H1 (cell line): ENCODE measurements around the gene SESN2. TPM values are rescaled to one million over a fixed set of nuclear protein-coding genes. Genes with fewer than 3 reads are reported as not detected.
A peak's percentile ranks its signal among the peaks of the same experiment; 100 is the strongest.

ENCODE experiments used
- CTCF ChIA-PET: fragments of 300-600 bp; sonication (Branson Sonifier 250); formaldehyde crosslinking; loops from one replicate; lab custom pipeline; 2021; ENCODE audit not compliant: partially characterized antibody; lab: Charles Lee
- POLR2A ChIA-PET: fragments of 300-600 bp; sonication (Branson Sonifier 250); formaldehyde crosslinking; loops from one replicate; lab custom pipeline; 2021; ENCODE audit warnings: inconsistent platforms; ENCODE audit not compliant: partially characterized antibody; lab: Charles Lee
- DNase-seq, 2 experiments: peaks; one replicate each; pipeline versions ENCODE4 v3.0.0 to v3.0.0-alpha.2; 2010 to 2022; ENCODE audit warnings: low spot score in 2 of 2, low read depth in 1 of 2, mixed read lengths in 1 of 2
- FAIRE-seq: peaks from 2 replicates; lab custom pipeline; 2011; peaks lifted over from hg19 to GRCh38; lab: Jason Lieb, UNC
- H2AFZ ChIP-seq: 2 replicates; pipeline ENCODE4 v1.8.1; 2012; ENCODE audit warnings: low read length, inconsistent platforms
- H2AK5ac ChIP-seq: 2 replicates; pipeline ENCODE4 v1.6.1; 2013; ENCODE audit warnings: low read depth, low read length
- H2BK120ac ChIP-seq: replicated peaks from 2 replicates; pipeline ENCODE3; 2013; ENCODE audit warnings: low read depth, low read length, inconsistent platforms
- H2BK12ac ChIP-seq: 2 replicates; pipeline ENCODE4 v1.6.1; 2013; ENCODE audit warnings: low read depth, low read length
- H2BK15ac ChIP-seq: 2 replicates; pipeline ENCODE4 v1.6.1; 2013; ENCODE audit warnings: low read length
- H2BK20ac ChIP-seq: 2 replicates; pipeline ENCODE4 v1.6.1; 2013; ENCODE audit warnings: low read length
- H2BK5ac ChIP-seq: 2 replicates; pipeline ENCODE4 v1.6.1; 2013; ENCODE audit warnings: low read depth, low read length
- H3K14ac ChIP-seq: 2 replicates; pipeline ENCODE4 v1.6.1; 2013; ENCODE audit warnings: inconsistent platforms; ENCODE audit not compliant: insufficient read length
- H3K18ac ChIP-seq: 2 replicates; pipeline ENCODE4 v1.6.1; 2013; ENCODE audit warnings: low read length; ENCODE audit errors: extremely low read depth
- H3K23ac ChIP-seq: 2 replicates; pipeline ENCODE4 v1.6.1; 2013; ENCODE audit warnings: inconsistent platforms; ENCODE audit not compliant: insufficient read length
- H3K23me2 ChIP-seq: 2 replicates; pipeline ENCODE4 v1.6.1; 2013; ENCODE audit warnings: low read depth, low read length
- H3K27ac ChIP-seq: 2 replicates; pipeline ENCODE4 v1.6.1; 2011; ENCODE audit warnings: low read depth, low read length, inconsistent platforms
- H3K27me3 ChIP-seq, 4 experiments: replicated peaks in 1 of 4; 1 replicate in 1 of 4; 2 replicates in 3 of 4; pipeline versions ENCODE4 v1.6.1 to v1.8.1; 2011 to 2013; ENCODE audit warnings: low read length in 3 of 4, mild to moderate bottlenecking in 3 of 4, inconsistent platforms in 2 of 4, mixed read lengths in 2 of 4, moderate library complexity in 1 of 4; ENCODE audit not compliant: control insufficient read depth in 3 of 4, insufficient read depth in 3 of 4; ENCODE audit errors: extremely low read depth in 1 of 4
- H3K36me3 ChIP-seq, 4 experiments: 2 replicates each; pipeline versions ENCODE4 v1.6.1 to v1.8.1; 2011 to 2013; ENCODE audit warnings: mild to moderate bottlenecking in 4 of 4, low read length in 3 of 4, moderate library complexity in 2 of 4, control low read depth in 1 of 4, inconsistent platforms in 1 of 4; ENCODE audit not compliant: insufficient read depth in 4 of 4, control insufficient read depth in 2 of 4
- H3K4ac ChIP-seq: replicated peaks from 2 replicates; pipeline ENCODE3; 2013; ENCODE audit warnings: low read length, low read depth, mixed read lengths, inconsistent platforms; ENCODE audit not compliant: insufficient read length
- H3K4me1 ChIP-seq, 4 experiments: replicated peaks in 1 of 4; 1 replicate in 1 of 4; 2 replicates in 3 of 4; pipeline versions ENCODE4 v1.6.1 to v1.8.1; 2011 to 2013; ENCODE audit warnings: low read length in 3 of 4, inconsistent platforms in 2 of 4, mixed read lengths in 1 of 4; ENCODE audit not compliant: insufficient read depth in 4 of 4, control insufficient read depth in 3 of 4
- H3K4me2 ChIP-seq, 2 experiments: 2 replicates each; pipeline versions ENCODE4 v1.6.1 to v1.8.1; 2011 to 2013; ENCODE audit warnings: low read depth in 2 of 2, low read length in 2 of 2, control low read depth in 1 of 2, inconsistent platforms in 1 of 2, mild to moderate bottlenecking in 1 of 2; ENCODE audit not compliant: insufficient read depth in 1 of 2
- H3K4me3 ChIP-seq, 4 experiments: fragments of 200-600, 300-600 bp in 1 of 4; sonication (generic), shearing (Covaris generic), sonication (Bioruptor Twin) in 1 of 4; 2 replicates each; pipeline versions ENCODE4 v1.5.1 to v1.8.1; 2011 to 2016; ENCODE audit warnings: low read length in 4 of 4, low read depth in 3 of 4, control low read depth in 2 of 4, inconsistent platforms in 2 of 4, mild to moderate bottlenecking in 2 of 4, mixed read lengths in 1 of 4, moderate library complexity in 1 of 4; ENCODE audit not compliant: insufficient read depth in 2 of 4; ENCODE audit errors: extremely low read depth in 1 of 4
- H3K56ac ChIP-seq: replicated peaks from 2 replicates; pipeline ENCODE3; 2013; ENCODE audit warnings: low read depth, mild to moderate bottlenecking, mixed read lengths, low read length, inconsistent platforms; ENCODE audit not compliant: insufficient read length
- H3K79me1 ChIP-seq: 2 replicates; pipeline ENCODE4 v1.6.1; 2013; ENCODE audit warnings: low read depth, low read length, control low read depth
- H3K79me2 ChIP-seq, 2 experiments: 2 replicates each; pipeline versions ENCODE4 v1.6.1 to v1.8.1; 2012 to 2013; ENCODE audit warnings: low read length in 2 of 2, mild to moderate bottlenecking in 2 of 2, inconsistent platforms in 1 of 2; ENCODE audit not compliant: insufficient read depth in 2 of 2, control insufficient read depth in 1 of 2
- H3K9ac ChIP-seq, 4 experiments: replicated peaks in 1 of 4; 1 replicate in 1 of 4; 2 replicates in 3 of 4; pipeline versions ENCODE4 v1.6.1 to v1.8.1; 2011 to 2013; ENCODE audit warnings: low read depth in 3 of 4, low read length in 3 of 4, control low read depth in 2 of 4, mild to moderate bottlenecking in 2 of 4, moderate library complexity in 2 of 4, inconsistent platforms in 1 of 4; ENCODE audit errors: extremely low read depth in 1 of 4
- H3K9me3 ChIP-seq, 2 experiments: 2 replicates each; pipeline versions ENCODE4 v1.6.1 to v1.8.1; 2012 to 2013; ENCODE audit warnings: mild to moderate bottlenecking in 2 of 2, moderate library complexity in 2 of 2, control low read depth in 1 of 2, inconsistent platforms in 1 of 2, low read depth in 1 of 2, low read length in 1 of 2, mixed read lengths in 1 of 2; ENCODE audit not compliant: insufficient read depth in 2 of 2
- H4K20me1 ChIP-seq, 2 experiments: replicated peaks in 1 of 2; 2 replicates each; pipeline versions ENCODE3 to v1.8.1; 2011 to 2013; ENCODE audit warnings: inconsistent platforms in 2 of 2, low read length in 2 of 2, mild to moderate bottlenecking in 1 of 2; ENCODE audit not compliant: insufficient read depth in 2 of 2, control insufficient read depth in 1 of 2
- H4K5ac ChIP-seq: 2 replicates; pipeline ENCODE4 v1.6.1; 2013; ENCODE audit warnings: low read length, low read depth, mixed read lengths, inconsistent platforms; ENCODE audit not compliant: insufficient read length
- H4K8ac ChIP-seq: 2 replicates; pipeline ENCODE4 v1.8.0; 2013; ENCODE audit warnings: mild to moderate bottlenecking, moderate library complexity, low read length, inconsistent platforms; ENCODE audit not compliant: insufficient read depth; ENCODE audit errors: extremely low read depth
- H4K91ac ChIP-seq: replicated peaks from 2 replicates; pipeline ENCODE3; 2013; ENCODE audit warnings: low read length, mixed read lengths, inconsistent platforms; ENCODE audit not compliant: insufficient read length
- CBX8 ChIP-seq: fragments of 300-800, 300-1000 bp; sonication (generic); IDR thresholded peaks from 2 replicates; pipeline ENCODE4 v1.7.1; 2016; ENCODE audit warnings: low read depth, low read length, borderline replicate concordance
- CREB1 ChIP-seq: IDR thresholded peaks from 2 replicates; pipeline ENCODE4 v1.6.1; 2012; ENCODE audit warnings: inconsistent platforms
- EP300 ChIP-seq, 2 experiments: IDR thresholded peaks; 1 replicate in 1 of 2; 2 replicates in 1 of 2; pipeline ENCODE4 v1.6.1; 2011 to 2012; ENCODE audit warnings: low read depth in 2 of 2, low read length in 2 of 2, mild to moderate bottlenecking in 2 of 2, borderline replicate concordance in 1 of 2, inconsistent platforms in 1 of 2, moderate library complexity in 1 of 2
- EZH2 ChIP-seq: fragments of 200-600 bp; sonication (generic); IDR thresholded peaks from 2 replicates; pipeline ENCODE4 v1.7.1; 2012; ENCODE audit warnings: low read depth, mild to moderate bottlenecking, moderate library complexity, low read length, inconsistent platforms; ENCODE audit not compliant: severe bottlenecking
- JUN ChIP-seq: IDR thresholded peaks from 2 replicates; pipeline ENCODE4 v1.6.1; 2011; ENCODE audit warnings: low read depth, mild to moderate bottlenecking, improper control_type of control experiment, low read length
- POLR2A ChIP-seq, 2 experiments: IDR thresholded peaks; 1 replicate in 1 of 2; 2 replicates in 1 of 2; pipeline ENCODE4 v1.6.1; 2011; ENCODE audit warnings: low read depth in 2 of 2, low read length in 2 of 2, mild to moderate bottlenecking in 2 of 2; ENCODE audit errors: control extremely low read depth in 1 of 2
- POLR2AphosphoS5 ChIP-seq: IDR thresholded peaks from 2 replicates; pipeline ENCODE4 v1.6.1; 2011; ENCODE audit warnings: low read depth, low read length
- RFX5 ChIP-seq: IDR thresholded peaks from 2 replicates; pipeline ENCODE4 v1.6.1; 2011; ENCODE audit warnings: low read depth, low read length, improper control_type of control experiment, borderline replicate concordance
- SP1 ChIP-seq: IDR thresholded peaks from 2 replicates; pipeline ENCODE4 v1.6.1; 2011; ENCODE audit warnings: low read depth, low read length
- SP4 ChIP-seq: IDR thresholded peaks from 2 replicates; pipeline ENCODE4 v1.6.1; 2012; ENCODE audit warnings: low read length, inconsistent platforms
- TEAD4 ChIP-seq: IDR thresholded peaks from 2 replicates; pipeline ENCODE4 v1.6.1; 2012; ENCODE audit warnings: low read depth, low read length, inconsistent platforms, mixed read lengths
- USF2 ChIP-seq: IDR thresholded peaks from 2 replicates; pipeline ENCODE4 v1.6.1; 2011; ENCODE audit warnings: low read length, improper control_type of control experiment
- YY1 ChIP-seq: IDR thresholded peaks from 2 replicates; pipeline ENCODE4 v1.6.1; 2011; ENCODE audit warnings: low read depth, mild to moderate bottlenecking, low read length
- WGBS, 2 experiments: shearing (Covaris generic) in 1 of 2; methylation state at CpG; one replicate each; pipeline versions ENCODE4 v1.1.6 to v1.1.7; 2013 to 2015; ENCODE audit warnings: low lambda C conversion rate in 2 of 2, mixed read lengths in 2 of 2, inconsistent platforms in 1 of 2, low coverage in 1 of 2, missing lambda C conversion rate in 1 of 2; ENCODE audit not compliant: insufficient replicate concordance in 2 of 2, insufficient coverage in 1 of 2, insufficient read length in 1 of 2; ENCODE audit errors: extremely low coverage in 1 of 2, missing lambda C conversion rate in 1 of 2; 5-methylcytosine and 5-hydroxymethylcytosine counted together
- polyA plus RNA-seq, 7 experiments: library from polyadenylated mRNA; depleted of rRNA in 3 of 7; stranded (reverse) in 5 of 7; unstranded in 2 of 7; fragments of >200 nt in 5 of 7; fragments of 200-250 nt in 2 of 7; gene quantifications; 1 replicate in 5 of 7; 2 replicates in 1 of 7; 4 replicates in 1 of 7; pipeline versions ENCODE4 v1.2.1 to v1.2.3, GENCODE V29; 2011 to 2013; ENCODE audit warnings: missing spikeins in 2 of 7, mixed read lengths in 2 of 7
- total RNA-seq: library from RNA; stranded (reverse); fragmentation: NEBNext Ultra II Directional; extraction: Animal tissue kit (Norgen Biotek cat#: 25700); gene quantifications from 2 replicates; pipeline ENCODE4 v1.2.1, GENCODE V29; 2021

Gene SESN2
- total and polyA plus RNA-seq, 2 of the 8 experiments (the other 6 are each of a cell fraction or from before 2014, with no cell fraction given): 25.1 to 33.0 TPM

GRCh38 chr1:28272215-28272852, 13.0 kb downstream of the SESN2 start:
- Histone ChIP-seq H4K20me1 (peaks cover 7 to 9% of the 10 kb centered on the region in 2 experiments), H2BK12ac (no peak overlapping the region), H3K79me2 (peaks cover 0 to 39% of the 10 kb centered on the region in 2 experiments; a peak in 3 of 4 replicates), H2BK120ac (no peak overlapping the region), H3K9me3 (no peaks in the 10 kb centered on the region), H3K4ac (no peak overlapping the region), H3K18ac (no peak overlapping the region), H4K5ac (no peak overlapping the region), H4K8ac (peak overlapping the region; percentile 57; the same call in 1 of the 2 replicates), H3K4me1 (peaks cover 0 to 2% (median 0%) of the 10 kb centered on the region in 4 experiments; a peak in 2 of 7 replicates), H2BK20ac (no peak overlapping the region), H3K27me3 (no peaks in the 10 kb centered on the region), H3K9ac (no peak overlapping the region), H3K4me2 (no peak overlapping the region), H2AK5ac (no peak overlapping the region), H3K23me2 (no peaks in the 10 kb centered on the region), H2BK5ac (no peak overlapping the region), H4K91ac (no peak overlapping the region), H3K14ac (no peak overlapping the region), H3K36me3 (peaks cover 10 to 68% (median 25%) of the 10 kb centered on the region in 4 experiments; a peak in 7 of 8 replicates), H3K79me1 (peaks cover 6% of the 10 kb centered on the region; the same call in 1 of the 2 replicates), H3K27ac (no peak overlapping the region), H3K23ac (no peak overlapping the region), H2BK15ac (no peak overlapping the region), H3K4me3 (no peak overlapping the region), H3K56ac (no peak overlapping the region), H2AFZ (no peak overlapping the region)
- CTCF ChIA-PET: interaction anchor here (0.5 to 2.9 kb wide), 5 partner anchors 9 to 309 kb away, joined by 3 to 15 read pairs (median 3); no protein-coding TSS in a partner anchor
- no peak for DNase-seq
- POLR2A ChIA-PET: interaction anchor here (1.0 to 20.8 kb wide), 9 partner anchors 7 to 312 kb away, joined by 3 to 324 read pairs (median 5); partner anchors contain the start of genes ATP5IF1 and SESN2
- WGBS, 2 experiments: 92% methylated on average over 20 of the region's 20 CpGs; no CpG with 5 or more reads in 1 of the 2 experiments
- FAIRE-seq: no peak
- no peak for TF ChIP-seq CREB1
- no peak for TF ChIP-seq CBX8
- no peak for TF ChIP-seq TEAD4
- no peak for TF ChIP-seq YY1
- no peak for TF ChIP-seq EP300 (IDR thresholded peaks at IDR 0.05; ENCODE audit: borderline replicate concordance in 1 of 2, low read depth in 2 of 2, low read length in 2 of 2)
- TF ChIP-seq POLR2AphosphoS5: no peak
- no peak for TF ChIP-seq USF2
- TF ChIP-seq SP1: no peak
- no peak for TF ChIP-seq JUN
- no peak for TF ChIP-seq RFX5
- TF ChIP-seq SP4: no peak
- no peak for TF ChIP-seq EZH2
- TF ChIP-seq POLR2A (IDR thresholded peaks at IDR 0.05; ENCODE audit: control extremely low read depth in 1 of 2, low read depth in 2 of 2, low read length in 2 of 2): no peak
